SK-N-MC (cell line): ENCODE measurements around the gene IRS1.

Source experiments
- DNase-seq: peaks from one replicate; pipeline ENCODE4 v3.0.0-alpha.2; 2011; ENCODE audit warnings: low read depth, low spot score
- H3K27ac ChIP-seq: fragments of 200-600 bp; sonication (generic); 2 replicates; pipeline ENCODE4 v1.5.1; 2016; ENCODE audit warnings: mixed run types
- H3K36me3 ChIP-seq: fragments of 200-600 bp; sonication (generic); 2 replicates; pipeline ENCODE4 v1.6.1; 2017; ENCODE audit warnings: antibody characterized with exemption, low read length, mixed read lengths; ENCODE audit not compliant: insufficient read depth
- H3K4me3 ChIP-seq: fragments of 200-600 bp; sonication (generic); 2 replicates; pipeline ENCODE4 v1.5.1; 2016
- H3K9ac ChIP-seq: fragments of 200-600 bp; sonication (generic); 2 replicates; pipeline ENCODE4 v1.8.0; 2017; ENCODE audit warnings: mixed run types, mixed read lengths; ENCODE audit not compliant: insufficient read length
- H3K9me3 ChIP-seq: fragments of 200-600 bp; sonication (generic); 2 replicates; pipeline ENCODE4 v1.6.1; 2017; ENCODE audit warnings: low read depth, mild to moderate bottlenecking, antibody characterized with exemption, low read length, moderate library complexity, mixed read lengths
- EZH2 ChIP-seq: fragments of 200-600 bp; sonication (generic); IDR thresholded peaks from one replicate; pipeline ENCODE4 v1.6.1; 2017; ENCODE audit warnings: antibody characterized with exemption
- FOXP2 ChIP-seq: optimal IDR thresholded peaks from 2 replicates; pipeline ENCODE3; 2011; ENCODE audit warnings: mild to moderate bottlenecking, moderate library complexity; ENCODE audit not compliant: insufficient read depth; ENCODE audit errors: extremely low read length, control extremely low read depth
- POLR2AphosphoS5 ChIP-seq: IDR thresholded peaks from 2 replicates; pipeline ENCODE4 v1.6.1; 2012; ENCODE audit warnings: mild to moderate bottlenecking, low read depth, low read length, borderline replicate concordance

The IRS1 gene

DNA sequence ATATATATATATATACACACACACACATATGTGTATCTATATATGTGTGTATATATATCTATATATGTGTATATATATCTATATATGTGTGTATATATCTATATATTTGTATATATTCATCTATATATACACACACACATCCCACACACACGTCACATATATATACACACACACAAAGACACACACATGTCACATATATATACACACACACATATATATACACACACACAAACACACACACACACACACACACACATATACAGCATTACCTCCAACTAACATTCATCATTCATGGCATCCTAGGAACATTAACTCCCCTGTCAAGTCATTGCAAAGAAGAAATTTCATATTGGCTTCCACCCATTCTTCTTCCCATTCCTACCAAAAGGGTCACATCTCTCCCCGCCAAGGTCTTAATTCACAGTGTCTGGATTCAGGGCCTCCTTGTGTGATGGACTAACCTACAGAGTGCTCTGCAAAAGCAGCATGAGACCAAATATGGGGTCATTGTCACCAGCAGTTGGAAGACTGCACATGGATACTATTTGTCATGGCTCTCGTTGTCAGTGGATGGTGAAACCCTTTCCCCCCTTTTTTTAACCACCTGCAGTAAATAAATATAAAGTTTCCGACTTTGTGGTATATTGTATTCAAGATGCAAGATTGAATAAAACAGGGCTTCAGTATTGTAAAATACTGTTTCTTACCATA lies 67.0 kb downstream of the IRS1 start:
- Histone ChIP-seq H3K9ac (no peak overlapping the region), H3K27ac (no peak overlapping the region), H3K4me3 (no peak overlapping the region), H3K9me3 (no peaks in the 10 kb centered on the region), H3K36me3 (no peaks in the 10 kb centered on the region)
- no peak for DNase-seq
- TF ChIP-seq EZH2 = no peak
- no peak for TF ChIP-seq POLR2AphosphoS5
- TF ChIP-seq FOXP2 = no peak

DNA sequence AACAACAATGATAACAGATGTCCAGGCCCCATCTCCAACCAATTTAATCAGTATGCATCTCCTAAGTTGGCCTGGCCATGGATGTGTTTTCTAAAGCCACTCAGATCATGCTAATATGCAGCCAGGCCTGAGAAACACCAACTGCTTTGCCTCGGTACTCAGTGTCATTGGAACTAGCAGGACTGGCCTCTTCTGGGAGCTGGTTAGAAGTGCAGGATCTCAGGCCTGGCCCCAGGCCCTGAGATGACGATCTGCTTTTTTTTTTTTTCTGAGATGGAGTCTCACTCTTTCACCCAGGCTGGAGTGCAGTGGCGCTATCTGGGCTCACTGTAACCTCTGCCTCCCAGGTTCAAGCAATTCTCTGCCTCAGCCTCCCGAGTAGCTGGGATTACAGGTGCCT lies 69.1 kb downstream of the IRS1 start:
- Histone ChIP-seq H3K4me3 (no peak overlapping the region), H3K36me3 (no peaks in the 10 kb centered on the region), H3K27ac (no peak overlapping the region), H3K9me3 (no peaks in the 10 kb centered on the region), H3K9ac (no peak overlapping the region)
- TF ChIP-seq EZH2 (no peak), POLR2AphosphoS5 (no peak), FOXP2 (no peak)
- no peak for DNase-seq

DNA sequence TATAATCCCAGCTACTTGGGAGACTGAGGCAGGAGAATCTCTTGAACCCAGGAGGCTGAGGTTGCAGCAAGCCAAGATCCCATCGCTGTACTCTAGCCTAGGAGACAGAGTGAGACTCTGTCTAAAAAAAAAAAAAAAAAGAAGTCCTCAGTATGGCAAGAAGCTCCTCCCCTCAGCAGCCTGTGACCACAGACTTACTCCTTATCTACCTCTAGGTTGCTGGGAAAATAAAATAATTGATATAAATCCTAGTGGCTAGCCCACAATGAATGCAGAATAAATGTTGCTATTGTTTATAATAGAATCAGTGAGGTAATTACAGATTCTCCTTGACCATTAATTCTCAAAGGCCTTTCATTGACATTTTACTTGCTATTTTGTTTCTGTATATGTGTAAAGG lies 70.6 kb downstream of the IRS1 start:
- no peak for DNase-seq
- Histone ChIP-seq H3K27ac (no peak overlapping the region), H3K4me3 (no peak overlapping the region), H3K36me3 (no peaks in the 10 kb centered on the region), H3K9me3 (no peaks in the 10 kb centered on the region), H3K9ac (no peak overlapping the region)
- TF ChIP-seq FOXP2 (no peak), POLR2AphosphoS5 (no peak), EZH2 (no peak)

DNA sequence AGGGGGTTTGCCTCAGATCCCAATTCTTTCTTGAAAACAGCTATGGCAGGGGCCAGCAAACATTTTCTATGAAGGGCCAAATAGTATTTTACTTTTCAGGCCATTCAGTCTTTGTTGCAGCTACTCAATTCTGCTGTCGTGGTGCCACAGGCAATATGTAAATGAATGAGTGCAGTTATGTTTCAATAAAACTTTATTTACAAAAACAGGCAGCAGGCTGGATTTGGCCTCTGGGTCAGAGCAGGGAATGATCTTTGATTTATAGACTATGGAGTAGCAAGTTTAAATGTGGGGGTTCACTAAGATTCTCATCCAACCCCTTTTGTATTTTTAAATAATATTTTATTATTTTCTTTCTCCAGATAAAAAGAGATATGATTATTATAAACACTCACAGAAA lies 72.4 kb downstream of the IRS1 start:
- no peak for TF ChIP-seq EZH2
- Histone ChIP-seq H3K9me3 (no peaks in the 10 kb centered on the region), H3K9ac (no peak overlapping the region), H3K36me3 (no peaks in the 10 kb centered on the region), H3K4me3 (no peak overlapping the region), H3K27ac (no peak overlapping the region)
- DNase-seq = no peak

DNA sequence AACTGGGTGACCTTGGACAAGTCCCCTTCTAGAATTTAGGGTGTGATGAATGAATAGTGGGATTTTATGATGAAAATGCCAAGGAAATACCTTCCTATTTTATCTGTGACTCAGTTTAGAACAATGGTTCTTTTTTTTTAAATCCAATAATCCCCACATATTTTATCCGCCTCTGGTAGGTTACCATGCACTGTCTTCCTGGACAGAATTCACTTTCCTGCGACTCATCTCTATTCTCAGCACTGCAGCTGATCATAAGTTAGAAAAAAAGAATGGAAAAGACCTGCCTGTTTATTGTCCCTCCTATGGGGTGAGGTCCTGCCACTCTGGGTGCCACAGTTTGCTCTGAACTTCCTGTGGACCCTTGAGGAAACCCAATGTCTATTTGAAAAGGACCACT lies 73.1 kb downstream of the IRS1 start:
- H3K36me3 ChIP-seq = no peaks in the 10 kb centered on the region
- no peak overlapping the region for H3K9ac ChIP-seq
- no peak overlapping the region for H3K27ac ChIP-seq
- no peaks in the 10 kb centered on the region for H3K9me3 ChIP-seq
- no peak for TF ChIP-seq EZH2
- TF ChIP-seq POLR2AphosphoS5 = no peak
- no peak for TF ChIP-seq FOXP2
- DNase-seq = no peak
- no peak overlapping the region for H3K4me3 ChIP-seq

DNA sequence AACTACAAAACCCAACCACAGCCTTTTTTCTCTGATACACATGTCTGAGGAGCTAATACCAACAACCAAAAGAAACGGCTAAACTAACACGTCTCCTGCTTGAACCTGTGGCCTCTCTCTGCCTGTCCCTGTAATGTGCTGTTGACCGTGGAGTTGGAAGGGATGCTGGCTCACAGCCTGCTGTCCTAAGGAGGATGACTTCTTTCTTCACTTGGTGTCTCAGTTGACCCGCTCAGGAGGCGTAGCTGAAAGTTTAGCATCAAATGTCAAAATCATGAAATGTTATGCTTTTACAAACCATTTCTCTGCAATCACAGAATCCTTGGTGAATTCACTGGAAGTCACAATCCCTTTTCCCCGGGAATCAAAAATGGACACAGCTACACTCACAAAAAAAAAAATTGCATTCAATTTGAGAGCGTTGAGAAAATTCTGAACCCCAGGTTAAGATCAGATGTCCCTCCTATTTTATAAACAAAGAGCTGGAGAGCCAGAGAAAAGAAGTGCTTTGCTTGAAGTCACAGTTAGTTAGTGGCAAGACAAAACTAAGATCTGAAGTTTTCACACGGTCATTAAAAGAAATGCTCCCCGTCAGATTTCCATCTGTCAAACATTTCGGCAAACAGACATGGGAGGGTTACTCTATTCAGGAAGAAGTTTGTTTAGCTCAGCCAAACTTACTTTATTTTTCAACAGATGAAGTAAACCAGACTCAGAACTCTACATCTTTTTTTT lies 74.3 kb downstream of the IRS1 start:
- no peak overlapping the region for H3K27ac ChIP-seq

DNA sequence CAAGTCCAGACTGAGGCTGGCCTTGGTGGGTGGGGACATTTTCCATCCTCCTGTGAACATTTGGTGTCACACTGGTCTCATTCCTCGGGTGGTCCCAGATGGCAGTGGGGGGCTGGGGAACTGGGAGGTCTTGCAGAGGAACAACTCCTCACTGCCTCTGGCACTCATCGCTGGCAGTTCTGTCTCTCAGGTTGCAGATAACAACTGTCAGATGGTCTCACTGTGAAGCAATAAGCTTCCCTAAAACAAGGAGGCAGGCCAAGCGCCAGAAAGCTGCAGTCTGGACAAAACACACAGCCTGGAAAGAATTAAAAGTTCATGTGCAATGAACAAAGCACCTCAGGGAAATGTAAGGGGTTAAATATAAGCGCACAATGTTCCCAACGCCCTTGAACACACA lies 78.1 kb downstream of the IRS1 start:
- H3K36me3 ChIP-seq = no peaks in the 10 kb centered on the region
- no peak for DNase-seq
- H3K9me3 ChIP-seq = no peaks in the 10 kb centered on the region
- H3K9ac ChIP-seq = no peak overlapping the region
- no peak overlapping the region for H3K27ac ChIP-seq
- no peak for TF ChIP-seq EZH2
- no peak for TF ChIP-seq FOXP2
- no peak for TF ChIP-seq POLR2AphosphoS5
- H3K4me3 ChIP-seq = no peak overlapping the region

More for the DNA sequence above, 74.3 kb downstream of the IRS1 start:
- no peak for DNase-seq
- Histone ChIP-seq H3K9ac (no peak overlapping the region), H3K4me3 (no peak overlapping the region), H3K36me3 (no peaks in the 10 kb centered on the region), H3K9me3 (no peaks in the 10 kb centered on the region)
- TF ChIP-seq EZH2 = no peak
- no peak for TF ChIP-seq POLR2AphosphoS5
- no peak for TF ChIP-seq FOXP2

DNA sequence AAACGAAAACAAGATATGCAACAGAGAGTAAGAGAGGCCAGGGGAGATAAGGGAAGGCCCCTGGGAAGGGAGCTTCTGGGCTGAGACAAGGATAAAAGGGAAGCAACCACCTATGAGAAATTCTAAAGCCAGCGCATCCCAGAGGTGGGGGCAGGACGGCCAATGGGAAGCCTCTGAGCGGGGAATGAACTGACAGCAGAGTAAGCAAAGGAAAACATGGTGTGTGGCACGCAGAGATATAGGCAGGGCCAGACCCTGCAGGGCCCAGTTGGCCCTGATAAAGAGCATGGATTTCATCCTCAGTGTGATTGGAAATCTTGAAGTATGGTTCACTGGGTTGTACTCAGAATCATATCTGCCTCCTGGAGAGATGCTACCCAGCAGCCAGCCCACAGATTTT lies 78.7 kb downstream of the IRS1 start:
- no peaks in the 10 kb centered on the region for H3K36me3 ChIP-seq
- no peak overlapping the region for H3K9ac ChIP-seq
- no peaks in the 10 kb centered on the region for H3K9me3 ChIP-seq
- DNase-seq = no peak
- H3K4me3 ChIP-seq = no peak overlapping the region
- H3K27ac ChIP-seq = no peak overlapping the region
- TF ChIP-seq POLR2AphosphoS5 (no peak), FOXP2 (no peak), EZH2 (no peak)

DNA sequence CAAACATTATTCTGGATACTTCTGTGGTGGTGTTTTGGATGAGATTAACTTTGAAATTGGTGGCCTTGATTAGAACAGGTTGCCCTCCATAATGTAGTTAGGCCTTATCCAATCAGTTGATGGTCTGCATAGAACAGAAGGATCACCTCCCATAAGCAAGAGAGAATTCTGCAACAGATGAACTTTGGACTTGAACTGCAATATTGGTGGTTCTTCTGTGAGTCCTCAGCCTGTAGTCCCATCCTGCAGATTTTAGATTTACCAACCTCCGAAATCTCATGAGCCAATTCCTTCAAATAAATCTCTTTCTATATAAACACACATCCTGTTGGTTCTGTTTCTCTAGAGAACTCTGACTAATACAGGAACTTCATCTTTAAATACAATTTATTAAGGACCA lies 81.9 kb downstream of the IRS1 start:
- DNase-seq = no peak

More for the DNA sequence above, 81.9 kb downstream of the IRS1 start:
- H3K4me3 ChIP-seq = no peak overlapping the region
- no peaks in the 10 kb centered on the region for H3K9me3 ChIP-seq
- H3K9ac ChIP-seq = no peak overlapping the region
- TF ChIP-seq POLR2AphosphoS5 (no peak), EZH2 (no peak)
- no peaks in the 10 kb centered on the region for H3K36me3 ChIP-seq
- H3K27ac ChIP-seq = no peak overlapping the region
